NCI-H2196 (cell line): ENCODE data around the gene TMEM220.
"Not testable (repeated sequence)": the region's sequence is repeated elsewhere in the genome, so short reads cannot be mapped to it uniquely, and the experiment has no call there.

Experiments used
- DNase-seq: peaks from one replicate; lab custom pipeline; 2025; ENCODE audit not compliant: unreplicated experiment; lab: John Stamatoyannopoulos, UW

Gene TMEM220

GRCh38 chr17:10731408-10731879, 1.6 kb upstream of the TMEM220 start:
- no peak for DNase-seq

GRCh38 chr17:10730247-10730646, 424 bp upstream of the TMEM220 start:
- DNase-seq = not testable (repeated sequence)

- DNase-seq = no peak
Measured at GRCh38 chr17:10728331-10728892, 1.4 kb downstream of the TMEM220 start.

- no peak for DNase-seq
Measured at GRCh38 chr17:10727192-10727591, 2.6 kb downstream of the TMEM220 start.

GRCh38 chr17:10726196-10726595, 3.6 kb downstream of the TMEM220 start:
- DNase-seq = no peak

GRCh38 chr17:10725262-10725661, 4.6 kb downstream of the TMEM220 start:
- DNase-seq = no peak

- DNase-seq = no peak
Measured at GRCh38 chr17:10724546-10725195, 5.2 kb downstream of the TMEM220 start.

- no peak for DNase-seq
Measured at GRCh38 chr17:10718547-10718946, 11.3 kb downstream of the TMEM220 start.

- DNase-seq = no peak
Measured at GRCh38 chr17:10716218-10716617, 13.6 kb downstream of the TMEM220 start.

- DNase-seq = no peak
Measured at GRCh38 chr17:10713318-10713717, 16.5 kb downstream of the TMEM220 start.

GRCh38 chr17:10705727-10706126, 24.1 kb downstream of the TMEM220 start:
- DNase-seq = no peak

- no peak for DNase-seq
Measured at GRCh38 chr17:10702574-10702973, 27.2 kb downstream of the TMEM220 start.

GRCh38 chr17:10699856-10700255, 30.0 kb downstream of the TMEM220 start:
- DNase-seq = no peak

GRCh38 chr17:10698096-10698818, 31.6 kb downstream of the TMEM220 start:
- no peak for DNase-seq

- DNase-seq = peak; percentile 82
Measured at GRCh38 chr17:10697092-10698081, 32.4 kb downstream of the TMEM220 start, which contains the start of the genes ADPRM and SCO1. Gene ADPRM (plus strand): TSS chr17:10697594. CDS start chr17:10704927, 7,333 bp downstream. Gene SCO1 (minus strand): TSS chr17:10697533. CDS start chr17:10697507, 26 bp downstream.

GRCh38 chr17:10695875-10696407, 33.9 kb downstream of the TMEM220 start:
- DNase-seq = not testable (repeated sequence)

GRCh38 chr17:10687499-10687898, 42.3 kb downstream of the TMEM220 start:
- DNase-seq = no peak

- DNase-seq = no peak
Measured at GRCh38 chr17:10683853-10684252, 46.0 kb downstream of the TMEM220 start.

- no peak for DNase-seq
Measured at GRCh38 chr17:10681866-10682446, 47.9 kb downstream of the TMEM220 start.

GRCh38 chr17:10674704-10675103, 55.1 kb downstream of the TMEM220 start:
- no peak for DNase-seq
